SK-N-SH (cell line): ENCODE measurements around the gene GRB2. TPM values are rescaled to one million over a fixed set of nuclear protein-coding genes. Genes with fewer than 3 reads are reported as not detected.

Experiments
- CTCF ChIA-PET: fragments of 300-600, 350-600 bp; formaldehyde crosslinking; extraction: SDS; loops from one replicate; lab custom pipeline; 2021; lab: Yijun Ruan, JAX
- POLR2A ChIA-PET: fragments of 350-600 bp; sonication (Branson Sonifier 250); formaldehyde crosslinking; extraction: SDS; loops from one replicate; lab custom pipeline; 2020; ENCODE audit warnings: antibody characterized with exemption, inconsistent platforms; lab: Yijun Ruan, JAX
- DNase-seq: peaks from one replicate; pipeline ENCODE4 v3.0.0; 2012
- H2AFZ ChIP-seq: fragments of 200-600 bp; sonication (generic); 2 replicates; pipeline ENCODE4 v1.8.1; 2016; ENCODE audit warnings: antibody characterized with exemption, mild to moderate bottlenecking, low read depth
- H3F3A ChIP-seq: fragments of 200-600 bp; sonication (generic); replicated peaks from 2 replicates; pipeline ENCODE3; 2016; ENCODE audit warnings: antibody characterized with exemption, mild to moderate bottlenecking; ENCODE audit not compliant: insufficient read depth
- H3K27ac ChIP-seq, 2 experiments: fragments of 200-500 bp in 1 of 2; fragments of 200-600 bp in 1 of 2; sonication (Bioruptor generic) in 1 of 2; sonication (generic), shearing (Covaris generic) in 1 of 2; 2 replicates each; pipeline versions ENCODE4 v1.5.1 to v1.6.1; 2014 to 2016; ENCODE audit warnings: low read depth in 2 of 2, inconsistent platforms in 1 of 2, low read length in 1 of 2, mild to moderate bottlenecking in 1 of 2, mixed read lengths in 1 of 2
- H3K27me3 ChIP-seq: fragments of 200-600 bp; sonication (generic), shearing (Covaris generic); 2 replicates; pipeline ENCODE4 v1.6.1; 2016; ENCODE audit warnings: mixed run types; ENCODE audit not compliant: insufficient read depth
- H3K36me3 ChIP-seq, 2 experiments: fragments of 200-500 bp in 1 of 2; fragments of 200-600 bp in 1 of 2; sonication (Bioruptor generic) in 1 of 2; sonication (generic) in 1 of 2; replicated peaks in 1 of 2; 2 replicates each; pipeline versions ENCODE3 to v1.5.1; 2014 to 2016; ENCODE audit warnings: low read length in 1 of 2, mild to moderate bottlenecking in 1 of 2; ENCODE audit not compliant: insufficient read depth in 2 of 2, control insufficient read depth in 1 of 2
- H3K4me1 ChIP-seq, 2 experiments: fragments of 200-500 bp in 1 of 2; fragments of 200-600 bp in 1 of 2; sonication (Bioruptor generic) in 1 of 2; sonication (generic), shearing (Covaris generic) in 1 of 2; 2 replicates each; pipeline versions ENCODE4 v1.5.1 to v1.6.1; 2014 to 2016; ENCODE audit warnings: low read depth in 1 of 2, low read length in 1 of 2, mixed run types in 1 of 2; ENCODE audit not compliant: insufficient read depth in 2 of 2, control insufficient read depth in 1 of 2
- H3K4me2 ChIP-seq: fragments of 200-600 bp; sonication (generic), shearing (Covaris generic); 2 replicates; pipeline ENCODE4 v1.6.1; 2017; ENCODE audit warnings: mixed run types
- H3K4me3 ChIP-seq, 2 experiments: fragments of 200-500 bp in 1 of 2; fragments of 200-600 bp in 1 of 2; sonication (Bioruptor generic) in 1 of 2; sonication (generic), shearing (Covaris generic) in 1 of 2; 2 replicates each; pipeline versions ENCODE4 v1.5.1 to v1.8.1; 2014 to 2016; ENCODE audit warnings: low read depth in 2 of 2, inconsistent platforms in 1 of 2, low read length in 1 of 2, mild to moderate bottlenecking in 1 of 2, mixed read lengths in 1 of 2, moderate library complexity in 1 of 2
- H3K79me2 ChIP-seq: fragments of 200-600 bp; sonication (generic); 2 replicates; pipeline ENCODE4 v1.8.1; 2017; ENCODE audit warnings: mild to moderate bottlenecking; ENCODE audit not compliant: insufficient read depth
- H3K9ac ChIP-seq: fragments of 200-600 bp; sonication (generic); 2 replicates; pipeline ENCODE4 v1.6.1; 2017; ENCODE audit warnings: mixed run types
- H3K9me2 ChIP-seq: fragments of 200-600 bp; sonication (generic); 2 replicates; pipeline ENCODE4 v1.6.1; 2017; ENCODE audit warnings: mixed run types
- H3K9me3 ChIP-seq: fragments of 200-600 bp; sonication (generic); 2 replicates; pipeline ENCODE4 v1.6.1; 2017; ENCODE audit warnings: mixed run types, mild to moderate bottlenecking, moderate library complexity
- H4K20me1 ChIP-seq: fragments of 200-600 bp; sonication (generic); 2 replicates; pipeline ENCODE4 v1.6.1; 2017; ENCODE audit warnings: mild to moderate bottlenecking, mixed run types; ENCODE audit not compliant: insufficient read depth
- CHD2 ChIP-seq: fragments of 150-350 bp; IDR thresholded peaks from 2 replicates; pipeline ENCODE4 v1.6.1; 2018; ENCODE audit warnings: low read length; ENCODE audit not compliant: partially characterized antibody
- EP300 ChIP-seq, 2 experiments: IDR thresholded peaks; 2 replicates each; pipeline versions ENCODE4 v1.4.0 to v1.6.1; 2012; ENCODE audit warnings: borderline replicate concordance in 1 of 2, low read depth in 1 of 2, low read length in 1 of 2
- FOXJ3 ChIP-seq: sonication (generic); formaldehyde crosslinking; IDR thresholded peaks from 2 replicates; pipeline ENCODE4 v1.5.1; 2020; ENCODE audit warnings: mild to moderate bottlenecking, missing genetic modification reagents
- FOXM1 ChIP-seq: IDR thresholded peaks from 2 replicates; pipeline ENCODE4 v1.4.0; 2012; ENCODE audit warnings: low read depth, mild to moderate bottlenecking
- GABPA ChIP-seq: IDR thresholded peaks from 2 replicates; pipeline ENCODE4 v1.4.0; 2012; ENCODE audit warnings: low read depth, mild to moderate bottlenecking
- GATA2 ChIP-seq: sonication (generic); formaldehyde crosslinking; IDR thresholded peaks from 2 replicates; pipeline ENCODE4 v1.5.0; 2020; ENCODE audit warnings: mild to moderate bottlenecking, missing genetic modification reagents
- NRF1 ChIP-seq: IDR thresholded peaks from 2 replicates; pipeline ENCODE4 v1.6.1; 2012; ENCODE audit warnings: low read depth, mild to moderate bottlenecking, low read length
- RAD21 ChIP-seq: IDR thresholded peaks from 2 replicates; pipeline ENCODE4 v1.6.1; 2012; ENCODE audit warnings: mild to moderate bottlenecking, low read length
- RFX5 ChIP-seq: IDR thresholded peaks from 2 replicates; pipeline ENCODE4 v1.6.1; 2012; ENCODE audit warnings: mild to moderate bottlenecking, improper control_type of control experiment, low read length
- RXRA ChIP-seq: IDR thresholded peaks from 2 replicates; pipeline ENCODE4 v1.4.0; 2012; ENCODE audit warnings: low read depth, mild to moderate bottlenecking, borderline replicate concordance
- SIN3A ChIP-seq: IDR thresholded peaks from 2 replicates; pipeline ENCODE4 v1.6.1; 2012; ENCODE audit warnings: low read depth, mild to moderate bottlenecking, low read length, moderate library complexity, borderline replicate concordance
- SMC3 ChIP-seq: IDR thresholded peaks from 2 replicates; pipeline ENCODE4 v1.6.1; 2012; ENCODE audit warnings: low read depth, low read length, improper control_type of control experiment
- TAF1 ChIP-seq: IDR thresholded peaks from 2 replicates; pipeline ENCODE4 v1.6.1; 2012; ENCODE audit warnings: low read depth, mild to moderate bottlenecking, low read length, moderate library complexity, borderline replicate concordance
- TEAD4 ChIP-seq: IDR thresholded peaks from 2 replicates; pipeline ENCODE4 v1.4.0; 2012; ENCODE audit warnings: mild to moderate bottlenecking, borderline replicate concordance; ENCODE audit not compliant: insufficient read depth
- YY1 ChIP-seq: IDR thresholded peaks from 2 replicates; pipeline ENCODE4 v1.4.0; 2012; ENCODE audit warnings: low read depth, mild to moderate bottlenecking
- WGBS: methylation state at CpG from one replicate; pipeline ENCODE4 v1.1.6; 2017; ENCODE audit warnings: low lambda C conversion rate; 5-methylcytosine and 5-hydroxymethylcytosine counted together
- polyA plus RNA-seq, 3 experiments: library from polyadenylated mRNA; depleted of rRNA; stranded (reverse); fragments of >200 nt; gene quantifications; 2 replicates each; pipeline ENCODE4 v1.2.3, GENCODE V29; 2012
- TF ChIP-seq, protein P1 (sequence below): IDR thresholded peaks from 2 replicates; pipeline ENCODE4 v1.6.1; 2012; ENCODE audit warnings: mild to moderate bottlenecking, low read depth, low read length, moderate library complexity
- TF ChIP-seq, protein P2 (sequence below): IDR thresholded peaks from 2 replicates; pipeline ENCODE4; 2012

GRB2 gene
- polyA plus RNA-seq, 1 of the 3 experiments (the other 2 are of a cell fraction), result 89.6 TPM

GRCh38 chr17:75344666-75345065 is 60.8 kb downstream of the GRB2 start:
- no peak overlapping the region for H3K27ac ChIP-seq
- H3K27me3 ChIP-seq, result no peaks in the 10 kb centered on the region
- no peak overlapping the region for H3K9ac ChIP-seq
- no peaks in the 10 kb centered on the region for H3K9me2 ChIP-seq
- CTCF ChIA-PET, result interaction anchor here (0.7 to 2.4 kb wide), 6 partner anchors 14 to 172 kb away, joined by 3 to 14 read pairs (median 4); partner anchors contain the start of gene TSEN54
- peaks cover 11% of the 10 kb centered on the region in 2 experiments; a peak in 1 of 4 replicates for H3K4me1 ChIP-seq
- peaks cover 89% of the 10 kb centered on the region for H4K20me1 ChIP-seq
- POLR2A ChIA-PET, result interaction anchor here (1.1 kb wide), 1 partner anchor 74 kb away, joined by 3 read pairs; no protein-coding TSS in a partner anchor
- no peak overlapping the region for H2AFZ ChIP-seq
- 95% methylated on average over 5 of the region's 5 CpGs for WGBS
- no peaks in the 10 kb centered on the region for H3K36me3 ChIP-seq
- peaks cover 95% of the 10 kb centered on the region for H3K79me2 ChIP-seq
- H3K9me3 ChIP-seq, result no peaks in the 10 kb centered on the region
- TF ChIP-seq SIN3A (no peak), RAD21 (no peak)
- no peak for DNase-seq
- H3F3A ChIP-seq, result peaks cover 5% of the 10 kb centered on the region
- H3K4me3 ChIP-seq, result no peak overlapping the region
- H3K4me2 ChIP-seq, result no peak overlapping the region

- POLR2A ChIA-PET, result no interaction called here
- H2AFZ ChIP-seq, result no peak overlapping the region
Measured at GRCh38 chr17:75342996-75343395, 62.5 kb downstream of the GRB2 start.

DNA sequence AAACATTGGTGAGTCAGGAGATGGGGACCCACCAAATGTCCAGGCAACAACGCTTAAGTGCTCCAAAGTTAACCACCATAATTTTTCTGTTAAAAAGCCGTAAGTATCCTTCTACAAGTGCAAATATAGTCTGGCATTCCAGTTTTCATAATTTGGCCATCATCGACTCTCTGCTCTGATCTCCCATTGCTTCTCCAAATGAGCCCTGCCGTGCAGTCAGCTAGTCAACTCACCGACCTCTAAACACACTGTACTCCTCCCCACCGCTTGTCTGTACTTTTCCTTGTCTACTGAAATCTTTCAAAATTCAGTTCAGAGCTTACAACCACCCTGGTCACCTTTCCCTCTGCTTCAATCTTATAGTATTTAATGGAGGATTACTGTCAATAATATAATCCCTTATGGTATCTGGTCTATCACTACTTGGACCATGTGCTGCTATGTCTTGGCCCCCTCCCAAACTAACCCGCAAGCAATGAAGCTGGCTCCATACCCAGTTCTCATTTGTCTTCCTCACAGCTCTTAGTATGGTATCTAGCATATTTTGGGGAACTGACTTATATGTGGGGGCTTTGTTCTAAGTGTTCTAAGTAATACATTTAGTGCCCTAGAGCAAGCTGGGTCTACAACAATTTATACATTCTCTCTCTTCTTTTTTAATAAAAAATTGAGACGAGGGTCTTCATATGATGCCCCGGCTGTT is 63.5 kb downstream of the GRB2 start:
- Histone ChIP-seq H3K4me1 (peaks cover 7 to 12% of the 10 kb centered on the region in 2 experiments; a peak in 3 of 4 replicates), H3K4me3 (no peak overlapping the region), H4K20me1 (peaks cover 76% of the 10 kb centered on the region), H3K9me3 (no peaks in the 10 kb centered on the region), H2AFZ (no peak overlapping the region), H3K79me2 (peaks cover 91% of the 10 kb centered on the region), H3K27me3 (no peaks in the 10 kb centered on the region), H3K36me3 (peaks cover 0 to 3% of the 10 kb centered on the region in 2 experiments), H3F3A (peaks cover 11% of the 10 kb centered on the region), H3K27ac (no peak overlapping the region), H3K9me2 (no peaks in the 10 kb centered on the region), H3K9ac (no peak overlapping the region), H3K4me2 (no peak overlapping the region)
- no peak for DNase-seq
- POLR2A ChIA-PET, result no interaction called here
- CTCF ChIA-PET, result interaction anchor here (1.0 to 8.0 kb wide), 4 partner anchors 20 to 71 kb away, joined by 3 to 56 read pairs (median 6); partner anchors contain the start of gene MIF4GD
- 97% methylated on average over 9 of the region's 9 CpGs for WGBS
- TF ChIP-seq EP300 (IDR thresholded peaks at IDR 0.05; ENCODE audit: borderline replicate concordance in 1 of 2, low read depth in 1 of 2, low read length in 1 of 2) (no peak), RXRA (no peak), FOXM1 (no peak), GATA2 (CRISPR knock-in tag) (no peak), SMC3 (no peak), NRF1 (no peak), GABPA (no peak), FOXJ3 (CRISPR knock-in tag) (no peak), YY1 (no peak), RFX5 (no peak), TEAD4 (no peak), CHD2 (no peak)
- TF ChIP-seq, protein P1, sequence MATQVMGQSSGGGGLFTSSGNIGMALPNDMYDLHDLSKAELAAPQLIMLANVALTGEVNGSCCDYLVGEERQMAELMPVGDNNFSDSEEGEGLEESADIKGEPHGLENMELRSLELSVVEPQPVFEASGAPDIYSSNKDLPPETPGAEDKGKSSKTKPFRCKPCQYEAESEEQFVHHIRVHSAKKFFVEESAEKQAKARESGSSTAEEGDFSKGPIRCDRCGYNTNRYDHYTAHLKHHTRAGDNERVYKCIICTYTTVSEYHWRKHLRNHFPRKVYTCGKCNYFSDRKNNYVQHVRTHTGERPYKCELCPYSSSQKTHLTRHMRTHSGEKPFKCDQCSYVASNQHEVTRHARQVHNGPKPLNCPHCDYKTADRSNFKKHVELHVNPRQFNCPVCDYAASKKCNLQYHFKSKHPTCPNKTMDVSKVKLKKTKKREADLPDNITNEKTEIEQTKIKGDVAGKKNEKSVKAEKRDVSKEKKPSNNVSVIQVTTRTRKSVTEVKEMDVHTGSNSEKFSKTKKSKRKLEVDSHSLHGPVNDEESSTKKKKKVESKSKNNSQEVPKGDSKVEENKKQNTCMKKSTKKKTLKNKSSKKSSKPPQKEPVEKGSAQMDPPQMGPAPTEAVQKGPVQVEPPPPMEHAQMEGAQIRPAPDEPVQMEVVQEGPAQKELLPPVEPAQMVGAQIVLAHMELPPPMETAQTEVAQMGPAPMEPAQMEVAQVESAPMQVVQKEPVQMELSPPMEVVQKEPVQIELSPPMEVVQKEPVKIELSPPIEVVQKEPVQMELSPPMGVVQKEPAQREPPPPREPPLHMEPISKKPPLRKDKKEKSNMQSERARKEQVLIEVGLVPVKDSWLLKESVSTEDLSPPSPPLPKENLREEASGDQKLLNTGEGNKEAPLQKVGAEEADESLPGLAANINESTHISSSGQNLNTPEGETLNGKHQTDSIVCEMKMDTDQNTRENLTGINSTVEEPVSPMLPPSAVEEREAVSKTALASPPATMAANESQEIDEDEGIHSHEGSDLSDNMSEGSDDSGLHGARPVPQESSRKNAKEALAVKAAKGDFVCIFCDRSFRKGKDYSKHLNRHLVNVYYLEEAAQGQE, result no peak

More at GRCh38 chr17:75342996-75343395, 62.5 kb downstream of the GRB2 start:
- Histone ChIP-seq H3K36me3 (no peaks in the 10 kb centered on the region), H3K79me2 (peaks cover 94% of the 10 kb centered on the region), H3F3A (peaks cover 11% of the 10 kb centered on the region), H3K4me1 (peaks cover 11 to 19% of the 10 kb centered on the region in 2 experiments; a peak in 3 of 4 replicates), H3K9me2 (no peaks in the 10 kb centered on the region), H3K9ac (no peak overlapping the region), H3K4me3 (no peak overlapping the region), H4K20me1 (peaks cover 82% of the 10 kb centered on the region), H3K27ac (no peak overlapping the region), H3K27me3 (no peaks in the 10 kb centered on the region), H3K4me2 (no peak overlapping the region), H3K9me3 (no peaks in the 10 kb centered on the region)
- no peak for DNase-seq
- TF ChIP-seq TAF1, result no peak
- TF ChIP-seq, protein P2, sequence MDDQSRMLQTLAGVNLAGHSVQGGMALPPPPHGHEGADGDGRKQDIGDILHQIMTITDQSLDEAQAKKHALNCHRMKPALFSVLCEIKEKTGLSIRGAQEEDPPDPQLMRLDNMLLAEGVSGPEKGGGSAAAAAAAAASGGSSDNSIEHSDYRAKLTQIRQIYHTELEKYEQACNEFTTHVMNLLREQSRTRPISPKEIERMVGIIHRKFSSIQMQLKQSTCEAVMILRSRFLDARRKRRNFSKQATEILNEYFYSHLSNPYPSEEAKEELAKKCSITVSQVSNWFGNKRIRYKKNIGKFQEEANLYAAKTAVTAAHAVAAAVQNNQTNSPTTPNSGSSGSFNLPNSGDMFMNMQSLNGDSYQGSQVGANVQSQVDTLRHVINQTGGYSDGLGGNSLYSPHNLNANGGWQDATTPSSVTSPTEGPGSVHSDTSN, result no peak
- WGBS, result 81% methylated on average over 3 of the region's 3 CpGs
- CTCF ChIA-PET, result interaction anchor here (1.7 to 2.4 kb wide), 2 partner anchors 25 to 61 kb away, joined by 5 to 10 read pairs; no protein-coding TSS in a partner anchor
